NOMO-1 (cell line): Measurements from ENCODE around the gene PIK3C2G.
"Not testable (repeated sequence)": the region's sequence is repeated elsewhere in the genome, so short reads cannot be mapped to it uniquely, and the experiment has no call there.

Source experiments
- DNase-seq, 2 experiments: peaks; one replicate each; lab custom pipeline; 2025; ENCODE audit not compliant: unreplicated experiment in 2 of 2; lab: John Stamatoyannopoulos, UW

Gene PIK3C2G

DNA sequence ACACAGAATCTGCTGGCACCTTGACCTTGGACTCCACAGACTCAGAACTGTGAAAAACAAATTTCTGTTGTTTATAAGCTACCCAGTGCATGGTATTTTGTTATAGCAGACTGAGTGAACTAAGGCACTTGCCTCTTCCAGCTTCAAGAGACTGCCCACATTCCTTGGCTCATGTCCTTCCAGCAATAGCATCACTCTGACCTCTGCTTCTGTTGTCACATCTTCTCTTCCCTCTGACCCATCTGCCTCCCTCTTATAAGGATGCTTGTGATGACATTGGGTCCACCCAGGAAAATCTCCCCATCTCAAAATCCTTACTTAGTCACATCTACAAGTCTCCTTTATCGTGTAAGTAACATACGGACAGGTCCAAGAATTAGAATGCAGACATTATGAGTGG is 200.4 kb downstream of the PIK3C2G start:
- DNase-seq, result no peak

DNA sequence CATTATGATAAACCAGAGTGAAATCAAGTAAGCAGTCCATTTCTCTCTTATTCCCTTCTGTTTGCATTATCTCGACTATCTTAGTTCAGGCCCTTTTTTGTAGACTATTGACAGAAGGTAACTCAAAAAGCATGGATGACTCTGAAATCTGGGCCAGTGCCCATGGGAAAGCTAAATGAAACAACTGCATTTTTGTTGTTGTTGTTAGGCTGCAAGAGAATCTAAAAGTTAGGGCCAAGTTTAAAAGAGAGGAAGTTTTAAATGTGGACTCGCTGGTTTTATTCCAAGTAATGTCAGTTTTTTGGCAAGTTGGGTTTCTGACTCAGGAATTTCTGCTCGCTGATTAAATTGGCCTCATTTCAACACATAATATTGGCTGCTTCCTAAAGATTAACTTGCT is 201.1 kb downstream of the PIK3C2G start:
- no peak for DNase-seq

DNA sequence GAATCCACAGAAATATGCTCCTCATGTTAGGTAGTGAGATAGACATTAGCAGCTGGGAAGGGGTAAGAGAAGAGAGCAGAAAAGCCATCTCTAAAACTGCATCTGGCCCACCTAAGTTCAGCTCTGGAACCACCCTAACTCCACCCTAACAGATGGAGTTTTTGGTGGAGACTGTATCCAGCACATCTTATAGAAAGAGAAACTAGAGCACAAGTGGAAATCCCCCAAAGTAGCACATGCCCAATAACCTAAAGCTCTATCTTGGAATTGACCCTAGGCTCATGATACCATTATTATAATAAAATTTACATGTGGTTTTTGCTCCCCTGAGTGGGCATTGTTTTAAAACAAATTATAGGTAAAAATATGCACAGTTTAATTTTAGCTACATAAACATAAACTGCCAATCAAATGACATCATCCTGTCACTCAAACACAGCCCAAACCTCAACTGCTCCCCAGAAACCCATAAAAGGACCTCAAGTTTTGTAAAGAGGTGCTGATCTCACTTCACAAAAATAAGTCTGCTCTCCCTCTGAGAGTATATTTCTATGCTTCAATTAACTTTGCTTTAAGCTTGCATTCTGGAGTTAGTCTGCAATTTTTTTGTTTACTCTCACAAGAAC is 206.4 kb downstream of the PIK3C2G start:
- no peak for DNase-seq

DNA sequence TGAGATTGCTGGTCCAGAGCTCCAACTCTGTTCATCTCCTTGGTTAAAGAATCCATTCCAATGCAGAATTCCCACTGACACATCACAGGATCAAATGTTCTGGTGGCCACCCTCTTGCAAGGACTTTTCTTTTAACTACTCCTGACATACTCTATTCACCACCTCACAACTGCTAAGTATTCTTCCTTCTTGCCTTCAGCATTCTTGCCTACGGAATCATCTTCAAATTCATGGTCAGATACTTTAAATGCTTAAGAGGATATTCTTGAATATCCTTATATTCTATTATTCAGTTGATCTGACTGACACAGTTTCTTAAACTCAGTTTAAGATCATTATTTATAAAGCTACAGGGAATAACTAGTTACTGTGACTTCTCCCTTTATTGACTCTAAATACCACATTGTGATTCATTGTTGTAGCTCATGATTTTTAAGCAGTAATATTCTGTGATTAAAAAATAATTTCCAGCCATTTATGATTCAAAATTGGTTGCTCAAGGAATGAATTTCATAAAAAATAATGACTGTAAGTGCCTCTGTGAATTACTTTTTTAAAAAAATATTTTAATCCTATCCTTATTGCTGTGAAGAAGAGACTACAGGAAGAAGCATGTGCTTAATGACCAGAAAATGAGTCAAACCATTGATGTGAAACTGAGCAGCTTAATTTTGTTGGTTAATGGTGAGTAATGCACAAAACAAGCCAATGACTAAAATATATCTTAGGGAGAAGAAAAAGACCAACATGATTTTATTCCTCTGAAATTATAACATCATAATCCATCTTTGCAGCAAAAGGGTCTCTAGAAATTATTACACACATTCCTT is 207.1 kb downstream of the PIK3C2G start:
- no peak for DNase-seq

DNA sequence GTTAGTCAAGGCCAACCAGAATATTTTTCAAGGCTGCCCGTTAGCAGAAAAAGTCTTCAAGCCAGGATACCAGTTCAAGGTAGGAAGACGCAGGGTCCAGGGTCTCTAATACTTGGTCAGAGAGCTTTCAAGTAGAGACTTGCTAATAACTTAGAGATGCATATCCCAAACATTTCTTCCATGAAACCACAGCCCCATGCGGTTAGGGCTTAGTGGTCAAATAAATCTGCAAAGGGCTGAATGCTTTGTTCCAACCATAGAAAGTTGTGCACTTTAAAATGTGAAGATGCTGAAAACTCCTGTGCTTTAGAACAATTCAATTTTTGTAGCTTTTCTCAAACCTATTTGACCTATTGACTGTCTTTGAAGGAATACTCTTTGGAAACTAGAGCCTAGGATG is 208.9 kb downstream of the PIK3C2G start:
- no peak for DNase-seq

DNA sequence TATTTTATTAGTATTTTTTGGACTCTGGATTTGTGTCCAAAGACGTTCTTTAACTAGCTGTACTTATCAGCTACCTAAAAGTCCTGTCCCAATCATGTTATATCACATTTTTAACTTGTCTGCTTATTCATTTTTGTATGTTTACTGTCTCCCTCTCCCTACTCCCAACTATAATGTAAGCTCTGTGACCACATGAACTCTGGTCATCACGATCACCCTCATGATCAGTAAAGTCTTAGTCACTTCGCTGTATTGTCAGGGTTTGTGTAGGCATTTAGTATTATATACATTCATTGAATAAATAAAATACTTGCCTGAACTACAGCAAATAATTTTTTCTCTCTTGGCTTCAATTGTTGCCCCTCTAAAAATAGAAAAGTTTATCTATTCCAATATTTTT is 211.0 kb downstream of the PIK3C2G start:
- no peak for DNase-seq

DNA sequence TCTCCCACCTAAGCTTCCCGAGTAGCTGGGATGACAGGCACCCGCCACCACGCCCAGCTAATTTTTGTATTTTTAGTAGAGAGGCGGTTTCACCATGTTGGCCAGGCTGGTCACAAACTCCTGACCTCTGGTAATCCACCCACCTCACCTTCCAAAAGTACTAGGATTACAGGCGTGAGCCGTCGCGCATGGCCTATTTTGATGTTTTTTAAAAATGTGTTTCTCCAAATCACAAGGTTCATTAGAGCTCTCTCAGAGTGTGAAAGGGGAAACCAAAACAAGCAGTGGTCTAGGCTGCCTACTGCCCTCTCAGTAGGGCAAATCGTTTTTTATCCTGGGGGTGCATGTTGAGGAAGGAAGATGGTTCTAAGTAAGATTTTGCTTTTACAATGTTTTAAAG is 211.5 kb downstream of the PIK3C2G start:
- no peak for DNase-seq

DNA sequence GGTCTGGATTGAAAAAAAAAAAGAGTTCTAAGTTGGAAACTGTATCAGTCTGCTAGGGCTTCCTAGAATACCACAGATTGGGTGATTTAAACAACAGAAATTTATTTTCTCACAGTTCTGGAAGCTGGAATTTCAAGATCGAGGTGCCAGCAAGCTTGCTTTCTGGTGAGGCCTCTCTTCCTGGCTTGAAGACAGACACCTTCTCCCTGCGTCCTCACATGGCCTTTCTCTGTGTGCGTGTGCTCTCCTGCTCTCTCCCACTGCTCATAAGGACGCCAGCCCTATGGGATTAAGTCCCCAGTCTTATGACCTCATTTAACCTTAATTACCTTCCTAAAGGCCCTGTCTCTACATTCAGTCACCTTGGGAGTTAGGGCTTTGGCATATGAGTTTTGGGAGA is 215.5 kb downstream of the PIK3C2G start:
- DNase-seq, result no peak

DNA sequence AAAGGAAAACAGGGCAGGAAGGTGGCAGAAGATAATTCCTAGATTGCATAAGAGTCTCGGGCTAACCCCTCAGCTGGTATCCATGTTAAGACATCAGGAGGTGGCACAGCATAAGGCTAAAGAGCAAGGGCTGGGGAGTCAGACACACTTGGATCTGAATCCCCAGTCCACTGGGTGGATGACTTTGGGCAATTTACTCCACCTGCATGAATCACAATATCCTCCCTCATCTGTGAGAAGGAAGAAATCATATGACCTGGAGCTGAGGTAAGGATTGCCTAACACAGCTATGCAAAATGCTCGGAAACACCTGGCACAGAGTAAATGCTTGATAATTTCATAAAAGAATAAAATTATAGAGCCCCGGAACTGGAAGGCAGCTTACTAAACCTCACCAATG is 217.9 kb downstream of the PIK3C2G start:
- DNase-seq, result no peak

DNA sequence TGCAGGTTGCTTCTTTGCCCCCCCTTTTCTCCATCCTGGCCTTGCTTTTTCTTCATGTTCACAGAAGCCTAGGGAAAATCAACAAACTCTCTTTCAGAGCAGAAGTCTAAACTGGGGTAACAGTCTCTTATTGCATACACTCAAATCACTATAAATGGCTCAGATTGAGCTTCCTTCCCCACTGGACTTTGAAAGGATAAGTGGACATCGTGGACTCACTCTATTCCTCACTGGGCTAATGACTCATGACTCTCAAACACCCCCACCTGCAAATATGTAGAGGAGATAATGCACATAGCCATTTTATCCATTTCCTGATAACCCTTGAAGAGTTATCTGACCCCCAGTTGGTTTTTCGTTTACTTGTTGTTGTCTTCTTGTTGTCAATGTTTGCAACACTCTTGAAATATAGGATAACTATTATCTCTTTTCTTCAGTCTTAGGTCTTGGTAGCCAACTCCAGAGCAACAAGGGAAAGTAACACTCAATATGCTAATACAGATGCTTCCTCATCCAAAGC is 221.3 kb downstream of the PIK3C2G start:
- DNase-seq, result no peak

DNA sequence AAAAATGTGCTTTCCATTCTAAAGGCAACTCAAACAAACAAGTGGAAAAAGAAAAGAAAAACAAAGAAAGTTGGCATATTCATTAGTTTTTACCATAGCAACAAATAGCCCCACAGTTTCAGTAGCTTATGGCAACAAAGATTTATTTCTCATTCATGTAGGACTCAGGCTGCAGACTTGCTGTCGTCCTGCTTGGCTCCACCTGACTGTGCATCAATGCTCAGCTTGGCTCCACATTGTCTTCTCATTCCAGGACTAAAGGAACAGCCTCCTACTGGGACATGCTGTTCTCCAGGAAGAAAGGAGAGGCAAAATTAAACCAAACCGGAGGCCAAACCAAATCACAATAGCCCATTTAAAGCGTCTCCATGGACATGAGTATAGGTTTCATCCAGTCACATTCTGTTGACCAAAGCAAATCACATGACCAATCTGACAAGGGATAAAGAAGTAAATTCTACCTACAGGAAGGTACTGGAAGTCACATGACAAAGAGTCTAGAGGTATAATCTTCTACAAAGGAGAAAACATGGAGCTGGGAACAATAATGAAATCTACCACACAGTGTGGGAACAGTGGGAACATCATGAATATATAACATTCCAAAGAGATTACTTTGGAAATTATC is 222.5 kb downstream of the PIK3C2G start:
- DNase-seq, result no peak

DNA sequence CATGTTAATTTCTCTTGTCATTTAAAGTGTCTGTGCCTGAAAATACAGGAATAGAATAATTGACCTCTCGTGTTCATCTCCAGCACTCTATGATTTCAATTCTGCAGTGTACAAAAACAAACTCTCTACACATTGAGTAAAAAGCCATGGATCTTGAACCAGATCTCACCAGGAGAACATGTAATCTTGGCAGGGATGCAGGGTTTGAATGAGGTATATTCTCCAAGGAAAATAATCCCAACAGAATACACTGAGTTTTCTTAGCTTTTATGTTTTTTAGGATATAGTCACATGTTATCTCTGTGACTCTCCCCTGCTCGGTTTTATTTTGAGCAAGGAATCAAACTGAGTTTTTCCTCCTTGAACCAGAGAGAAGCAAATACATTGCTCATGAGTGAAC is 224.7 kb downstream of the PIK3C2G start:
- DNase-seq, result no peak

DNA sequence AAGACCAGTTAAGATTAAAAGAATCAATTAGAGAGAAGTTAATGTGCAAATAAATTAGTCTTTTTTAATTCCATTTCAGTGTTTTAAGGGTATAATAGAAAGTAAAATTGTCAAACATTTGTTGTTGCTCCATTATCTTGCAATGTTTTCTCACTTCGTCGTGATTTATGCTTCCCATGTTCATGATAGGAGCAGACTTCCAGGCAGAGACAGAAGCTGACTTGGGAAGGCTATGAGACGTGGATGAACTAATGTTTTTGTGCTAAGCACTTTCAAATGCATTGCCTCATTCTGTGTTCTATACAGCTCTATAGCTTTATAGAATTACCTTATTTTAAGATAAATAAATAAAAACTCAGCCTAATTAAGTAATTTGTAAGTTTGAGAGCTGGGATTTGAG is 226.2 kb downstream of the PIK3C2G start:
- no peak for DNase-seq

DNA sequence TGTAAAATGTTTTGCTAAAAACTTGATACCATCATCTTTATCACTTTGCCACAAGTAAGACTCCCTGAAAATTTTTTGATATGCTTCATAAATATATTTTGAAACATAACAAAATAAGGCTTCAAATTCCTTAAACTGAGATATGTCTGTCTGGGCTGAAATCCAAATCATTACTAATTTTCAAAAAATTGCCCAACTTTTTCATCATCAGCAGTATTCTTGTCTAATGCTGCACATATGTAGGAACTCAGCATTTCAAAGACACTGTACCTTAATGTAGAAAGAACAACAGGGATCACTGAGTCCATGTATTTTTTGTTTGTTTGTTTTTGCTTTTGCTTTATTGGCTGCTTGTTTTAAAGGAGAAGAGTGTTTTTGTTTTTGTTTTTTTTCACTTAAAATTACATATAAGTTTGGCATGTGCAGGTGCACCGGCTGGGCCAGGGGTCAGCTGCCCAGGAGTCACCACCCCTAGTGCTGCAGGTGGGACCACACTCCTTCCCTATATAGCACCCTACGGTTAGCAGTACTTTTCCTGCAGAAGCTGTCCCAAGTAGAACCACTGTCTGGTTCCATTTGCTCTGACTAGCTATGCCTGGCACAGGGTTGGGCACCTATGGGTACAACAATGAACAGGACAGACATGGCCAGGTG is 231.2 kb downstream of the PIK3C2G start:
- no peak for DNase-seq

DNA sequence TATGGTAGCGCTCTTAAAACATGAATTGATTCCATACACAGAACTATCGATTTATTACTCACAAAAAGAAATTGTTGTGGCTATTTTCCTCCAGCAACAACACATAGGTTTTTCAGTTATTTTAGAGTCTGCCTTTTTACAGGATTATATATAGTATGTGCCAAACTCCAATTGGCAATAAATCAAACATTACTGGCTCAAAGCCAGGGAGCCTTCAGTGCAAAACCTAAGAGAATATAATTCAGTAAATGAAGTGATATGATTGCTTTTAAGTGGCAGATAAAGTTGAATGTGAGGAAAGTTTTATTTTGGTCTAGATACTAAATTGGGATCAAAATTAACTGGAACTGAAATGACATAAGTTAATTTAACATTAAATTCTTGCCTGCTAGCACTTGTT is 234.8 kb downstream of the PIK3C2G start:
- DNase-seq, result no peak

DNA sequence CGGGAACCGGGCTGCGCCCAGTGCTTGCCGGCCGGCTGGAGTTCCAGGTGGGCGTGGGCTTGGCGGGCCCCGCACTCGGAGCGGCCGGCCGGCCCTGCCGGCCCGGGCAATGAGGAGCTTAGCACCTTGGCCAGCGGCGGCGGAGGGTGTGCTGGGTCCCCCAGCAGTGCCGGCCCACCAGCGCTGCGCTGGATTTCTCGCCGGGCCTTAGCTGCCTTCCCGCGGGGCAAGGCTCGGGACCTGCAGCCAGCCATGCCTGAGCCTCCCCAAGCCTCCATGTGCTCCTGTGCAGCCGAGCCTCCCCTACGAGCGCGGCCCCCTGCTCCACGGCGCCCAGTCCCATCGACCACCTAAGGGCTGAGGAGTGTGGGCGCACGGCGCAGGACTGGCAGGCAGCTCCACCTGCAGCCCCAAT is 238.8 kb downstream of the PIK3C2G start:
- DNase-seq, result not testable (repeated sequence)

DNA sequence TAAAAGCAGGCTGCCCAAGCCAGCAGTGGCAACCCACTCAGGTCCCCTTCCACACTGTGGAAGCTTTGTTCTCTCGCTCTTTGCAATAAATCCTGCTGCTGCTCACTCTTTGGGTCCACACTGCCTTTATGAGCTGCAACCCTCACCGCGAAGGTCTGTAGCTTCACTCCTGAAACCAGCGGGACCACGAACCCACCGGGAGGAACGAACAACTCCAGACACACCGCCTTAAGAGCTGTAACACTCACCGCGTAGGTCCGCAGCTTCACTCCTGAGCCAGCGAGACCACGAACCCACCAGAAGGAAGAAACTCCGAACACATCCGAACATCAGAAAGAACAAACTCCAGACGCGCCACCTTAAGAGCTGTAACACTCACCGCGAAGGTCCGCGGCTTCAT is 239.4 kb downstream of the PIK3C2G start:
- not testable (repeated sequence) for DNase-seq

DNA sequence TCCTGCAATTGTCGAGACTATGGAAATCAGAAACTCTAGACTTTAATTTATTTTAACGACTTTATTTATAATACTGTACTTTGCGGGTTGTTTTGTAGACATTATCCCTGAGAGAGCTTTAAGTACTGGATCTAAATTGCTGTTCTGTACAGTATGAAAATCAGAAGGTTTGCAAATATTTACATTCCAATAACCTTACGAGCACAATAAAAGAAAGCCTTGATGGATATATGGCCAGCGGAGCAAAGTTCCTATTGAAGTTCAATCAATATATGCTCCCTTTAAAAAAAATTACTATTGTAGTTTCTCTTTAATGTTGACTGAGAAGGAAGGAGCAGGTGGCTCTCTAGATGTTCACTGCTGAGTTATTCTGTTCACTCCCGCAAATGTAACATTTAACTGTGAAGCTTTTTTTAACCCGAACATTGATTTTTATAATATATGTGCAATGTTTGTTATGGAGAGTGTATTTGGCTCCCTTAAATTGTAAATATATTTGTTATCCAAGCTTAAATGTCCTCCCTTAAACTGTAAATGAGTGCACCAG is 241.2 kb downstream of the PIK3C2G start:
- no peak for DNase-seq

DNA sequence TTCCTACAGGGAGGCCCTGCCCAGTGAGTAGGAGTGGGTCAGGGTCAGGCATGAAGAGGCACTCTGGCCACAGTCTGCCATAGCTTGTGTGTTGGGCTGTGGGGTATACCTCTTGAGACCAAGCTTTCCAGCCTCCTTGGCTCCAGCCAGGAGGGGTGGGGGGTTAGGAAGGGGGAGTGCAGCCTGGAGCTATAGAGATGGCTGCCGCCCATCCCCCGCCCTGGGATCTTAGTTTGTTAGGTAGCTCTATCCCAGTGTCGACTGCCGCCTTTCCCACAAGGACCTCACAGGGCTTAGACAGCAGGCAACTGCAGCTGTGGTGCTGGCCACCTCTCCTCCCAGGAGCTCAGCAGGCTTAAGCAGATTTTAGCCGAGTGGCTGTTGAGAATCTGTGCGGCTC is 260.1 kb downstream of the PIK3C2G start:
- no peak for DNase-seq

DNA sequence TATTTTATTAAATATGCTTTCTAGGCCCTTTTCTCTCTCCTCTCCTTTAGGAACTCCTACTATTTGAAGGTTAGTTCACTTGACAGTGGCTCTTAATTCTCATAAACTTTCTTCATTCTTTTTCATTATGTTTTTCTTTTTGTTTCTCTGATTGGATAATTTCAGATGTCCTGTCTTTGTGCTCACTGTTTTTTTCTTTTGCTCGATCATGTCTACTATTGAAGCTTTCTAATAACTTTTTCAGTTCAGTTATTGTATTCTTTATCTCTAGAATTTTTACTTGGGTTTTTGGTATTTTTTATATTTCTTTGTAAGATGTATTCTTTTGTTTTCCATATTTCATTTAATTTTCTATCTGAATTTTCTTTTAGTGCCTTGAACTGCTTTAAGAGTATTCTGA is 261.5 kb downstream of the PIK3C2G start:
- no peak for DNase-seq

DNA sequence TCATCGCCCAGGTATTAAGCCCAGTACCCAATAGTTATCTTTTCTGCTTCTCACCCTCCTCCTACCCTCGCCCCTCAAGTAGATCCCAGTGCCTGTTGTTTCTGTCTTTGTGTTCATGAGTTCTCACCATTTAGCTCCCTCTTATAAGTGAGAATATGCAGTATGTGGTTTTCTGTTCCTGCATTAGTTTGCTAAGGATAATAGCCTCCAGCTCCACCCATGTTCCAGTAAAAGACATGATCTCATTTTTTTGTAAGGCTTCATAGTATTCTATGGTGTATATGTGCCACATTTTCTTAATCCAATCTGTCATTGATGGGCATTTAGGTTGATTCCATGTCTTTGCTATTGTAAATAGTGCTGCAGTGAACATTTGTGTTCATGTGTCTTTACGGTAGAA is 281.2 kb downstream of the PIK3C2G start:
- not testable (repeated sequence) for DNase-seq
